ENCODE data around the gene NBL1.
"Not testable (repeated sequence)": the region's sequence is repeated elsewhere in the genome, so short reads cannot be mapped to it uniquely, and the experiment has no call there.

Gene NBL1

DNA sequence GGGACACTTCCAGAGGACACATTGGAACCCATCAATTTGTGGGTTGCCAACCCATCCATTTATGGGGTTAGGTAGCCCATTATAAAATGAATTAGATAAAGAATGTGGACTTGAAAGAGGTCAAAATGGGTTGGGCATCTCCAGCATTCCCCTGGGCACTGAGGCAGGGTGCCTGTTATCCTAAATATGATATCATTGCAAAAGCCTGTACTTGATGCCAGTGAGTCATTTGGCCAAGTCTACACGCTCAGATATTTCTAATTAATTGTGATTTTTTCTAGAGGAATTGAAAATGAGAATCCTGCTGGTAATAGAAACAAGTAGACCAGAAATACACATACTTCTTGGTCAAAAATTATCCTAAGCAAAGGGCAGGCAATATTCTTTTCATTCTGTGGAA is 21.9 kb upstream of the NBL1 start:
- no peak for DNase-seq

DNA sequence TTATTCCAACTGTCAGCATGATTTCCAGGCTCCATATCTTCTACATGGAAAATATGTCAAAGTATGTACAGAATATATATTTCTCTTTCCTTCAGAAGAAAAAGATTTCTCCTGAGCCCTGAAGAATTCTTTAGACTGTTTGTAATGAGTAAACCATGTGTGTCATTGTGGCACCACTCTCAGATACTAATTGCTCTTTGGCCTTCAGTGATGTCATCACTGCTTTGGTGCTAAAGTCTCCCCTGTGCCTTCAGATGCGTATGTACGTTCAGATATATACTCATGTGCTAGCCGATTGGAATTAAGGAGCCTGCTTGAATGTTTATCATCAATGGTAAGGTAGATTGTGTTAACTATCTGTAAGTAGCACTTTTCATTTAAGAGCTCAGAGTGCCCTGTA is 20.6 kb upstream of the NBL1 start:
- no peak for DNase-seq

- no peak for DNase-seq
Measured at GRCh38 chr1:19625291-19625937, 18.7 kb upstream of the NBL1 start.

DNA sequence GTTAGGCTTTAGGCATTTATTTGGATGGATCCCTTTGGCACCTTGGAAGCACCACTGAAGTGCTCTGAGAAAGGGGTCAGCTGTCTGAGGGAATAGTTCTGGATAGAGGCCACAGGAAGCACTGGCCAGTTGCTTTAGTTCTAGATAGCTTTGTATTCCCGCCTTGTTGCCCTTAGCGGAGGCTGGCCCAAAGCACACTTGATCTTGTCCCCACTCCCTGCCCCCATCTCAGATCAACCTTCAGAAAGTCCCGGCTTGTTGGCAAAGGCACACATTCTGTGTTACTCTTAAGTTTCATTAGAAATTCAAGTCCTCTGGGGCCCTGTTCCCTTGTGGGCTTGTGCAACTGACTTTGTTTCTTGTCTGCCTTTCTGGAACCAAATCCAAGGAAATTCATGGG is 15.2 kb upstream of the NBL1 start:
- no peak for DNase-seq

GRCh38 chr1:19629357-19629756 is 14.8 kb upstream of the NBL1 start:
- DNase-seq: no peak

DNA sequence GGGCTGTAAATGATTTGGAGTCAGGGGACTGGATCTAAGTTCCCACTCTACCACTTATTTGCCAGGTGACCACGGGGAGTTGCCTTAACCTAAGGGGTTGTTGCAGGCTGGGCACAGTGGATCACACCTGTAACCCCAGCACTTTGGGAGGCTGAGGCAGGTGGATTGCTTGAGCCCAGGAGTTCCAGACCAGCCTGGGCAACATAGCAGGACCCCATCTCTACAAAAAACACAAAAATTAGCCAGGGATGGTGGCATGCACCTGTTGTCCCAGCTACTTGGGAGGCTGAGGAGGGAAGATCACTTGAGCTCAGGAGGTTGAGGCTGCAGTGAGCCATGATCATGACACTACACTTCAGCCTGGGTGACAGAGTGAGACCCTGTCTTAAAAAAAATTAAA is 13.9 kb upstream of the NBL1 start:
- DNase-seq: not testable (repeated sequence)

DNA sequence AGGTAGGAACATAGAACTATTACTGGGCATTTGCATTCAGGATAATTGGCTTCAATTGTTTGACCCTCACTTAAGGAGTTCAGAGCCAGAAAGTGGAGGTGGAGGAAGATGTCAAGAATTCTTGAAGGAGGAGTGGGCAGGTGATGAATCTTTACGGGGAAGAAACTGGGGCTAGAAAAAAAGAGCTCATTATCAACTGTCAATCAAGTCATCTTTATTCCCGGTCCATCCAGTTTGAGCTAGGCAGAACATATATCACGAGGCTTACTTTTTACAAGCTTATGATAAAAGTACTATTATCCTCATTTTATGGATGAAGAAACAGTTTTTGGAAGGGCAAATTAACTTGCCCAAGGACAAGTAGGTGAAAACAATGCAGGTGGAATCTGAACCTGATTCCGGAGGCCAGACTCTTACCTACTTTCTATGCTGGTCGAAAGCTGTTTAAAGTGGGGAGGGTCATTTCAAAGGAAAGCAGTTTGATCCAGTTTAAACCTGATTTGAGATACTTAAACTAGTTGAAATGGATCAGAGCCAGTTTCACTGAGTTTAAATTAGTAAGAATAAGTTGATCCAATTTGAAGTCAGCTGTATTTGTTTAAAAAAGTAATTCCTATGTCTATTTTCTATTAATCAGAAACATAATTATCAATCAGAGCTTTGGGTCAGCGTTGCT is 13.3 kb upstream of the NBL1 start:
- DNase-seq: no peak

GRCh38 chr1:19632211-19632610 is 11.9 kb upstream of the NBL1 start:
- DNase-seq: no peak

- no peak for DNase-seq
Measured at GRCh38 chr1:19633106-19633505, 11.0 kb upstream of the NBL1 start.

DNA sequence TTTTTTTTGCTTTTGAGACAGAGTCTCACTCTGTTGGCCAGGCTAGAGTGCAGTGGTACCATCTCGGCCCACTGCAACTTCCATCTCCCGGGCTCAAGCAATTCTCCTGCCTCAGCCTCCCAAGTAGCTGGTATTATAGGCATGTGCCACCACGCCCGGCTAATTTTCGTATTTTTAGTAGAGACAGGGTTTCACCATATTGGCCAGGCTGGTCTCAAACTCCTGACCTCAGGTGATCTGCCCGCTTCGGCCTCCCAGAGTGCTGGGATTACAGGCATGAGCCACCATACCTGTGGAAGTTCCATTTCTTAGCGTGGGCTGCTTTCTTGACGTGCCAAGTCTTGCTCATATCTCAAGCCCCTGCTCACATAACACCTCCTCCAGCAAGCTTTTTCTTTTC is 9.0 kb upstream of the NBL1 start:
- not testable (repeated sequence) for DNase-seq

DNA sequence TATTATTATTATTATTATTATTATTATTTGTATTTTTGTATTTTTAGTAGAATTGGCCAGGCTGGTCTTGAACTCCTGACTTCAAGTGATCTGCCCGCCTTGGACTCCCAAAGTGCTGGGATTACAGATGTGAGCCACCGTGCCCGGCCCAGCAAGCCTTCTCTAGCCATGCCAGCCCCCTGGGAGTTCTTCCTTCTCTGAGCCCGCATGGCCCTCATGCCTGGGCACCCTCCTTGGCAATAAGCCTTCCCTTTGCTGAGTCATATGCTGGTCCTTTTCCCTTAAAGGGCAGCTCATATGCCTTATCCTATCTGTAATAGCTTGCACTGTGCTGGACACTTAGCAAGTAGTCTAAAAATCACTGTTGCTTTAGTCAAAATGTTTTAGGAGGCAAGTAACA is 8.5 kb upstream of the NBL1 start:
- DNase-seq: no peak

DNA sequence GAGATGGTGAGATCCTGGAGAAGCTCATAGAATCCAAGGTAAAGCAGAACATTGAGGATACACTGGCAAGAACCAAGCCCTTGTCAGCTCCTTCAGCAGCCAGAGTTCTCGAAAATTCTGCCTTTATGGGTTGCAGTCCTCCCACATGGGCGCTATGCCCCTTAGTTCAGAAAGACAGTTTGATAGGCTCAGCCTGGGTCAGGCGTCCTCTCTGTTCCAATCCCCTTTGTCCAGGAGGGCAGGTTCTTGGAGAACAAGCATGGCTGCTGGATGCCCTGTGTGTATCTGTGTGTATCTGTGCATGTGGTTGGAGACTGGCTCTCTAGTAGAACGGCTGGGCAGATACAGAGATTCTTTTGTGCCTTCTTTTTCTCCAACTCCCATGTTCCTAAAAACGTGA is 8.0 kb upstream of the NBL1 start:
- DNase-seq: no peak

DNA sequence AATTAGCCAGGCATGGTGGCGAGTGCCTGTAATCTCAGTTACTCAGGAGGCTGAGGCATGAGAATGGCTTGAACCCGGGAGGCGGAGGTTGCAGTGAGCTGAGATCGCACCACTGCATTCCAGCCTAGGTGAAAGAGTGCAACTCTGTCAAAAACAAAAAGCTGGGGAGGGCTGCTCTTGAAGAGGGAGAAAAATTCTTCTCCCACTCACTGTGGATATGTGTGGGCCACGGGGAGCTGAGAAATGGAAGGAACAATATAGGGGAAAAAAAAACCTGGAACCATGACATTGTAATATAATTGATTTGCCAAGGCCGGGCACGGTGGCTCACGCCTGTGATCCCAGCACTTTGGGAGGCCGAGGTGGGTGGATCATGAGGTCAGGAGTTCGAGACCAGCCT is 7.4 kb upstream of the NBL1 start:
- not testable (repeated sequence) for DNase-seq

GRCh38 chr1:19637606-19638005 is 6.5 kb upstream of the NBL1 start:
- DNase-seq: no peak

GRCh38 chr1:19639228-19639627 is 4.9 kb upstream of the NBL1 start:
- not testable (repeated sequence) for DNase-seq

DNA sequence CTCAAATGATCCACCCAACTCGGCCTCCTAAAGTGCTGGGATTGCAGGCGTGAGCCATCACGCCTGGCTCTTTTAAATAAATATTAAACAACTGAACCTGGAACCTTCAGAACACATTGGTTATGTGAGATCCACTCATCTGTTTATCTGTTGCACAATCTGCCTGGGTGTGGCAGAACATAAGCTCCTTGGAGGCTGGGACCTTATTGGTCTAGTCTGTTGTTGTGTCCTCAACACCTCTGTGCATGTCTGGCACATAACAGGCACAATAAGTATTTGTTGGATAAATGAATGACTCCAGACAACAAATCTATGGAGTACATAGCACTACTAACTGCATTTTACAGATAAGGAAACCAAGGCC is 4.1 kb upstream of the NBL1 start:
- no peak for DNase-seq

GRCh38 chr1:19640363-19641316 is 3.5 kb upstream of the NBL1 start:
- no peak for DNase-seq

- peak; percentile 62 to 74 (median 65) for DNase-seq
Measured at GRCh38 chr1:19643121-19643520, 990 bp upstream of the NBL1 start.

GRCh38 chr1:19644395-19644680 is 227 bp downstream of the NBL1 start:
- peak in 1 of 3 donors; percentile 24 for DNase-seq

DNA sequence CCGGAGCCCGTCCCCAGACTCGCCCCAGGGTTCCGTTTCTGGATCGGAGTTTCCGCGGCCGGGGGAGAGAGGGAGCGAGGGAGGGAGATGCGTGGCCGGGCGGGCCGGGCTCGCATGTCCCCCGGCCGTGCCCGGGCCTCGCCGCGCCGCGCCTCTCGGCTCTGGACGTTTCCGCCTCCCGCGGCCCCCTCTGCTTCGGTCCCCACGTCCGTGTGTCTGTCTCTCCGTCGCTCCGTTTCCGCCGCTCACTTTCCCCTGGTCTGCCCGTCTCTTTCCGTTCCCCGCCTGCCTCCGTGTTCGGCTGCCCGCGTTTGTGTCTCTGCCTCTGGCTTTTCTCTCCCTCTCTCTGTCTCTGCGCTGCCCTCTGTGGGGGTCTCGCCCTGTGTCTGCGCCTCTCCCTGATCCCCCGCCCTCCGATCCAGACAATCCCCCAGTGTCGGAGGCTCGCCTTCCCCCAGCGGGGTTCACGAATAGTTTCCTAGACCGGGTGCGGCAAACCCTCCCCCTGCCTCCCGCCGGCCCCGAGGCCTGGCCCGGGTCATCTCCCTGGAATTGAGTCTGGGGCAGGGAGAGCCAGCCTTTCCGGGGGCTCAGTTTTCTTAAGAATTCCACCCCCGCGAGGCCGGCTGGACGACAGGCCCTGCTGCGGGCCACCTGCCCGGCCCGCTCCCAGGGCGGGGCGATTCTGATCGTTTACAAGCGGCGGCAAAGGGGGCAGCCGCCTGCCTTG is 735 bp downstream of the NBL1 start:
- DNase-seq: peak; percentile 36 to 69 (median 47)

DNA sequence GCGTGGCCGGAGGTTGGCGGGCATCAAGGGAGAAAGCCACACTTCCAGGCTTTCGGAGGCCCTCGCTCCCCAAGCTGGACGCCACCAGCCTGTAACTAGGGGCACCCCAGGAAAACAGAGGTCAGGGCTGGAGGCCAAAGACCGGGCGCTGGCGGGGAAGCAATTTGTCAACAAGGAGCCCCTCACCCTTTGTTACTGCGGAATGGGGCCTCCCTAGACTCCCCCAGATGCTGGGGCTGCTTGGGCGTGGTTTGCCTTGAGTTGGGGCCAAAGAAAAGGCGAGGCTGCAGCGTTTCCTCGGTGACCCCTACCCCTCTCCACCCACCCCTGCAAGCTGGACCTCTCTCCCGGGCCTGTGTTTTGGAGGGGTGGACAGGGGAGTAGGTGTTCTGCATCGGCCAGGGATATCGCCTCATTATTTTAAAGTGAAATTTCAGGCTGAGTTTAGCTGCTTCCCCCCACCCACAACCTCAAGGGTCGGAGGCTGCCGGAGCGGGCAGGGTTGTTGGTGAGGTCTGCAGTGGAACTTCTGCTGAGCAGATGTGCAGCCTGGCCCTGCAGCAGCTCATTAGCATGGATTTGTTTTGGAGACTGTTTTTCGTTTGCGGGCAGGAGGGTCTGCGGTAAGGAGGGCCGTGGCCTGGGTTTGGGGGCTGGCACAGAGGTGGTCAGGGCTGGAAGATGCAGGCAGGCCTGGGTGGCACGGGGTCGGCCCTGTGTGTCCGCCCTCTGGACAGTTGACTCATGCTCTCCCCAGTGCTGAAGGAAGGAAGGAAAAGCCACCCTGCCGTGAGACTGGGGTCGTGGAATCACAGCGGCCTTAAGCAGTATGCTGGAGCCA is 1.5 kb downstream of the NBL1 start:
- DNase-seq: peak in 2 of 3 donors; percentile 30 to 33
